GM19193 (cell line): ENCODE data around the gene AMY2B.
A peak's percentile ranks its signal among the peaks of the same experiment; 100 is the strongest.
"Not testable (repeated sequence)": the region's sequence is repeated elsewhere in the genome, so short reads cannot be mapped to it uniquely, and the experiment has no call there.

ENCODE experiments used
- POLR2A ChIP-seq: IDR thresholded peaks from 4 replicates; pipeline ENCODE4 v1.6.1; 2011; ENCODE audit not compliant: insufficient read depth, insufficient read length; ENCODE audit errors: extremely low read depth

Gene AMY2B

DNA sequence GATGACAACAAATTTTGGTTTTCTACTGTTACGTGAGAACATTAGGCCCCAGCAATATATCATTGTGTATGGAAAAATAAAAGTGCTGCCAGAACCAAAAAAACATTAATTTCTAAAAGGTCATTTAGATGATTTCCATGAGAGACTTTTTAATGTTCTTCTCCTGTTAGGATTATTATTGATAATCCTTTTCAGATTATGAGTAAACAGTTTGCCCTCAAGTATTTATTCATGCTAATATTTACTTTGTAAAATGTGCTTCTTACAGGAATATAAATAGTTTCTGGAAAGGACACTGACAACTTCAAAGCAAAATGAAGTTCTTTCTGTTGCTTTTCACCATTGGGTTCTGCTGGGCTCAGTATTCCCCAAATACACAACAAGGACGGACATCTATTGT is at the start of gene AMY2B:
Gene AMY2B, plus strand, starts transcription at position 301 of the 400 bp plus-strand sequence. Its CDS starts 14 bp downstream, at position 315.
- not testable (repeated sequence) for TF ChIP-seq POLR2A

DNA sequence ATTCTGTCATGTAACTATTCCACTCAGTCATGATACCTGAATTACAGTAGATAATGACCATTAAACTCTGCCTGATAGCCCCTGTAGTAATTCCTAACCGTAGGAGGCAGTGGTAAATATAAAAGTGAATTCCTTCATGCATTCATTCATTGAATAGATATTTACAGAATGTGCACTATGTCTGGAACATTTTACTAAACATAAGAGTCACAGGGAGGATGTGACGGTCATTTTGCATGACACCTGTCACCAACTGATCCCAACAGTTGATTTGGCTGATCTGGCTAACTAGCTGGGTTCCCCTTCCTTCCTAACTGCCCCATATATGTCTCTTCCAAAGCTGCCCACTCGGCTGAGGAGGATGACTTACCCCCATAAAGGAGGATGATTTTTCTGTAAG is 48.0 kb upstream of the AMY2B start:
- TF ChIP-seq POLR2A: no peak

DNA sequence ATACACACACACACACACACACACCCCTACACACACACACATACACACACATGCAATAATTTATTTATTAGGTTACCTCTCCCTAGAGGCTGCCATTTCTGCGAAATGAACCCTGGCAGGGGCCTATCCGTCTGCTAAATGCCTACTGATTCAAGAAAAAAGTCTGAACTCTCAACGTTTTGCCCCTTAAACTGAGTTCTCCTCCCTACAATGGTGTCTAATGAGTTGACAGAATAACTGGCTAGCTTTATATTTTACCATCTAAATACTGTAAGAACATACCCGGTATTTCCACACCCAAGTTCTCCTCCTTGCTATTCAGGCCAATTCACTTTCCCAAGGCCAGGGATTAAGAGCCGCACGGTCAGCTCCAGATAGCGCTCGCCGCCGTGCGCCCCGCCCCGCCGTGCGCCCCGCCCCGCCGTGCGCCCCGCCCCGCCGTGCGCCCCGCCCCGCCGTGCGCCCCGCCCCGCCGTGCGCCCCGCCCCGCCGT is 46.2 kb upstream of the AMY2B start:
- TF ChIP-seq POLR2A: no peak

DNA sequence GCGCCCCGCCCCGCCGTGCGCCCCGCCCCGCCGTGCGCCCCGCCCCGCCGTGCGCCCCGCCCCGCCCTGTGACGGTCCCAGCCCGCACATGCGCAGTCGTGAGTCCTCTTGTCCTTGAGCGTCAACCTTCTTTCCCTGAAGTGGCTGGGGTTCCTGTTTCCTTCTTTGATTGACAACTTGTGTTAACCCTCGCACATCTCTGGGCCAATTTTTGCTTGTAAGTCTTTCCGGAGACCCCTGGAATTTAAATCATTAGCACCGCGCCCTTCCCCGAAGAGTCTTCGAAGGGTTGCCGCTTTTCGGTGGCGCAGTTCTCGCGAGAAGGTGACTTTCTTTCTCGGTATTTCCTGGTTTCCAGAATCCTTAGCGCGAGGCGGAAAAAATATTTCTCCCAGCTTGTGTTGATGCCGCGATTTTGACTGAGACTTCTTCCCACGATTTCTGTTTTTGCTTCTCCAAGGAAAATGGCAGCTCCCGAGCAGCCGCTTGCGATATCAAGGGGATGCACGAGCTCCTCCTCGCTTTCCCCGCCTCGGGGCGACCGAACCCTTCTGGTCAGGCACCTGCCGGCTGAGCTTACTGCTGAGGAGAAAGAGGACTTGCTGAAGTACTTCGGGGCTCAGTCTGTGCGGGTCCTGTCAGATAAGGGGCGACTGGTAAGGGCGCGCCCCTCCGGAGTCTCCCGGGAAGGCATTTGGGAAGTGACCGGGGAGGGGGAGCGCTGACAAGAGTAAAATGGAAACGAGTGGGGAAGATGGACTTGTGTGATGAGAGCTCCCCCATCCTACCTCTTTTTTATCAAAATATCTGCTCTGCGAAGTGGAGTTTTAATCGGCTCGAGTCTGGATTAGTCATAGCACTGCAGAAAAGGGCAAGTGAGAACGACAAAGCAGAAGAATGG is 45.5 kb upstream of the AMY2B start, which contains the start of gene RNPC3:
Gene RNPC3, plus strand, starts transcription at position 93 of the 901 bp plus-strand sequence. Its CDS starts 372 bp downstream, at position 465.
- peak; percentile 65 for TF ChIP-seq POLR2A

DNA sequence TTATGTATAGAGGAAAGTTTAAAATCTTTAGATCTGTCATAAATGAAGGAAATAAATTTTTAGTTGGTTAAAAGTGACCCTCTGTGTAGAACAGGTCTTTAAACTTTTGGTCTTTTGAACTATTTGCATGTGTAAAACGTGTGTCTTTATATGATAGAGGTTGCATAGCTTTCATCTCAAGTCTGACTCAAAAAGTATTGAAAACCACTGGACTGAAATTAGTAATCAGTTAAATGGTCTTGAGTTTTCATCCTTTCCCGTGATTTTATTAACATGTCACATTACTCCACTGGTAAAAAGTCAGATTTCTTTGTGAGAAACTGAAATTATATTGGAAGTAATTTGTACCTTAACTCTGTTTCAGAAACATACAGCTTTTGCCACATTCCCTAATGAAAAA is 44.1 kb upstream of the AMY2B start:
- no peak for TF ChIP-seq POLR2A

DNA sequence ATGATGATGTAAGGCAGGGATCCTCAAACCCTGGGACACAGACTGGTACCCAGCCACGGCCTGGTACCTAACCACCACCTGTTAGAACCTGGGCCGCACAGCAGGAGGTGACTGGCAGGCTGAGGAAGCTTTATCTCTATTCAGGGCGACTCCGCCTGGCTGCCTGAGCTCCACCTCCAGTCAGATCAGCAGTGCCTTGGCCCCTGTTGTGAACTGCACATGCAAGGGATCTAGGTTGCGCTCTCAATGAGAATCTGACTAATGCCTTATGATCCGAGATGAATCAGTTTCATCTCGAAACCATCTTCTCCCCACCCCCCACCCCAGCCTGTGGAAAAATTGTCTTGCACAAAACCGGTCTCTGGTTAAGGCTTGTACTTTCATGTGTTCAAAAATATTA is 41.6 kb upstream of the AMY2B start:
- no peak for TF ChIP-seq POLR2A

DNA sequence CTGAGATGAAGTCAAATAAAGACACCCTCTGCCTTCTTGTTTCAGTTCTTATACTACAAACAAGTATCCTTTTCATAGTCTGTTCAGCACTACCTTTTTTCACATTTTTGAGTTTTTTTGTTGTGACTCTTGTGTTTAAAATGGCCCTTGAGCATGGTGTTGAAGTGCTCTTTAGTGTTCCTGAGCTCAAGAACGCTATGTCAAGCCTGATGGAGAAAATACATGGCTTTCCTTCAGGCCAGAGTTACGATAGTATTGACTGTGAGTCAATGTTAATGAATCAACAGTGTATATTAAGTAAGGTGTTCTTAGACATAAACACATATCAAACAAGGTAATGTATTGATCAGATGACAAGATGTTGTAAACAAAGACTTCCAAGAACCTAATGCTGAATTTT is 33.2 kb upstream of the AMY2B start:
- TF ChIP-seq POLR2A: no peak

DNA sequence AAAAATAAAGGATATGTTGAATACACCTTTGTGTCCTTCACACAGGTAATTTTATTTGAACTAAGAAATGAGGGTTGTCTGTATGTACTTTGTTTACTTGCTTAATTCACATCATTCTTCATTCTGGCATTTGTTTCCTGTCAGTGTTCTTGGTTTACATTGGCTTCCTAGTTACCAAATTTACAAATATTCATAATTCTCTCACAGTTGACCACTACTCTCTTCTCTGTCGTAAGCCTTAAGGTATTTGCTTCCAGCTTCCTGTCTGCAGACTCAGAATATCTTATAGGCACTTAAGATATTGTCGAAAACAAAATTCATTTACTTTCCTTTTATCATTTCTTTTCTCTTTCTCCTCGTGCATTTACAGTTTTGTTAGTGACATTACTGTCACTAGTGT is 30.0 kb upstream of the AMY2B start:
- TF ChIP-seq POLR2A: no peak

DNA sequence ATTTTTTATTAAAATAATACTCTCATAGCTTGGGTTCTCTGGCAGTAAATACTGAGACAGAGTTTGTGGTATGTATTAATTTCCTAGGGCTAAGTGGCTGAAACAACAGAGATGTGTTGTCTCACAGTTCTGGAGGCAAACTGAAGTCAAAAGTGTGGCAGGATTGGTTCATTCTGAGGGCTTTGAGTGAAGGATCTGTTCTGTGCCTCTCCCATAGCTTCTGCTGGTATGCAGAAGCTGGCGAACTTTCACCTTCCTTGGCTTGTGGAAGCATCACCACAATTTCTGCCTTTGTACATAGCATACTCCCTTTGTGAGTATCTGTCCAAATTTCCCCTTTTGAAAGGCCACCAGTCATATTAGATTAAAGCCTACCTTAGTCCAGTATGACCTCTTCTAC is 24.9 kb upstream of the AMY2B start:
- TF ChIP-seq POLR2A: no peak

DNA sequence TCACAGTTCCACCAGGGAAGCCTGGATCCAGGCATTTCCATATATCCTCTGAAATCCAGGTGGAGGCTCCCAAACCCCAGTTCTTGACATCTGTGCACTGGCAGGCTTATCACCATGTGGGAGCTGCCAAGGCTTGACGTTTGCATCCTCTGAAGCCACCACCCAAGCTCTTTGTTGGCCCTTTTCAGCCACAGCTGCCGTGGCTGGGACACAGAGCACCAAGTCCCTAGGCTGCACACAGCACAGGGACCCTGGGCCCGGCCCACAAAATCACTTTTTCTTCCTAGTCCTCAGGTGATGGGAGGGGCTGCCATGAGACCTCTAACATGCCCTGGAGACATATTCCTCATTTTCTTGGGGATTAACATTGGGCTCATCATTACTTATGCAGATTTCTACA is 23.5 kb upstream of the AMY2B start:
- no peak for TF ChIP-seq POLR2A

DNA sequence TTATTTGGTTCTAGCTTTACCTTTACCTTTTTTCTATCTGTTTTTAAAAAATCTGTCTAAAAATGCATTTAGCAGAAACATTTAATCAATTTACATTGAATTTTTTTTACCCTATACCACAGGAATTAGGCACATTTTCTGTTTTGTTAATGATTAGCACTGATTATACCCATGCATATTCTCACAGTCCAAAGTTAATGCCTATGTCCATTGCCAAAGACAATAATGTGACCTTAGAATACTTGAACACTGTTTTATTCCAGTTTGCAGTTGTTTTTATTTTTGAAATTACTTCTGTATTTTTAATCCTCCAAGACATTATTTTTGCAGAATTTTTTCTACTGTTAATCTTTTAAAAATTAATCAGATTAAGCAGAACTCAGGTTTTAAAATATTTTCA is 11.0 kb upstream of the AMY2B start:
- no peak for TF ChIP-seq POLR2A

DNA sequence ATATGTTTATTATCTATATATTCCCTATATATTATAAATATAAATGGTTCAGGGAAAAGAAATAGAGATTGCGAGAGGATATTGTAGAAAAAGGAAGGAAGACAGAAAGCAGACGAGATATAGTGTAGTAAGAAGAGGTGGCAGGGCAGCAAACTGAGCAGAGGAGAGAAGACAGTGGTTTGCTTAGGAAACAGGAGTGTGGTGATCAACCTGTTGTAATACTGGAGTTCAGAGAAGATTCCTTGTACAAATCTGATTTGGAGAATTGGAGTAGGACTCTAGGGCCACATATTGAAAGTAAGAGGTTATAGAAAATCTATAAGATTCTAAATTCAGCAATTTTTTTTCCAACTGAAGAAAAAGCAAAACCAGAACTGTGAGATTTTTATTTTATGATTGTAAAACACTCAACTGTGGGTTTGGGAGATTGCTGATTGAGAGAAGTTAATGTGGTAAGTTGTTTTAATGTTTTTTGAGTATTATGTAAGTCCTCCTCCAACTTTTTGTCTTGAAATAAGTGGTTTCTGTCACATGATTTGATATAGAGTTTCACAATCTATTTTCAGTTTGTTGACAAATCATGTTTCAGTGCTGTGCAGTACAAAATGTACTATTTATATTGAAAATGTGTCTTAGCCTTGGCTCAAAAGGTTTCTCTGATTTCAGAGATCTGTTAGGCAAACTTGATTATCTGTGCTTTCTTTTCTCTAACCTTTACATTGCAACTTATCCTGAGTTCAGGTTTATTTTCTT is 9.6 kb upstream of the AMY2B start:
- no peak for TF ChIP-seq POLR2A

DNA sequence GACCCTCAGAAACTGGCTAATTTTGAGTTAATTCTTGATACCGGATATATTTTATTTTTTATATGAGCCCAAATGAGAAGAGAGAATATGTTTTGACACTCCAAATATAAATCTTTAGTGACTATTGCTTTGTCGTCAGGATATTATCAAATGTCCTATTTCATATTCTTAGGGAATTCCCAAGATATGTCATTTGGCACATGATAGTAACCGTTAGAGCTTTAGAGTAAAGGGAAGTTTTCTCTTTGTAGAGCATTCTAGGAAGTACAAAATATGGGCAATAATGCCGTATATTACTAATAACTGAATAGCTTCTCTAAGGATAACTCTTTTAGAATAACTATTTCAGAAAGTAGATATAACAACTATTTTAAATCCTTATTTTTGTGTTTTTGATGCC is 8.3 kb upstream of the AMY2B start:
- no peak for TF ChIP-seq POLR2A

DNA sequence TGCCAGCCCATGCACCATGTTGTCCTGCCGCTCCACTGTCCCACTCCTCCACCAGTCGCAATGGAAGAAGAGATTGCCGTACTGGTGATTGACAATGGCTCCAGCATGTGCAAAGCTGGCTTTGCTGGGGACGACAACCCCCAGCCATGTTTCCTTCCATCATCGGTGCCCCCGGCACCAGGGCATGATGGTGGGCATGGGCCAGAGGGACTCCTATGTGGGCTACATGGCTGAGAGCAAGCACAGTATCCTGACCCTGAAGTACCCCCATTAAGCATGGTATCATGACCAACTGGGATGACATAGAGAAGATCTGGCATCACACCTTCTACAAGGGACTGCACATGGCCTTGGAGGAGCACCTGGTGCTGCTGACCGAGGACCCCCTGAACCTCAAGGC is 1.9 kb upstream of the AMY2B start:
- no peak for TF ChIP-seq POLR2A

DNA sequence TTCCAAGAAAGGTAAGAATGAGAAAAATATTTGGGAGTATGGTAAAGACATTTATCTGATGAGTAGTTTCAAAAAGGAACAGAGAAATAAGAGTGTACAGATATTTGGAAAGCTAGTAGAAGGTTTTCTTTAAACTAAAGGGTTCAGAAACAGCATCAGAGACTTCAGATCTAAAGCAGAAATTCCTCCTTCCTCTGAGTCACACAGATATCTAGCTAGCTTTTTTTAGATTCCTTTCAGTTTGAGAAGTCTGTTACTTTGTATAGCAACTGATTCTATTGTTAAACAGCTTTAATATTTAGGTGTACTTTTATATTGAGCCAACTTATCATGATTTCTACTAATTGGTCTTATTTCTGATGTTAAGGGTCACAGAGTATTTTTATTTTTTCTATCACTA is 4.7 kb downstream of the AMY2B start:
- TF ChIP-seq POLR2A: no peak
